Ascending aorta (tissue), 2 donors: Measurements from ENCODE around the gene PHACTR3. TPM values are rescaled to one million over a fixed set of nuclear protein-coding genes. Genes with fewer than 3 reads are reported as not detected.
"Not testable (repeated sequence)": the region's sequence is repeated elsewhere in the genome, so short reads cannot be mapped to it uniquely, and the experiment has no call there.

Experiments
- DNase-seq, 2 donors: peaks; one replicate each; pipeline ENCODE4 v3.0.0-alpha.2; 2019; ENCODE audit warnings: low spot score in 2 of 2
- H3K27ac ChIP-seq, 2 donors: fragments of 200-600 bp; sonication (generic); one replicate each; pipeline ENCODE4 v1.5.1; 2016 to 2017; ENCODE audit warnings: mild to moderate bottlenecking in 1 of 2
- H3K27me3 ChIP-seq: fragments of 200-600 bp; sonication (generic); one replicate; pipeline ENCODE4 v1.5.1; 2017
- H3K36me3 ChIP-seq, 2 donors: fragments of 200-600 bp; sonication (generic); one replicate each; pipeline ENCODE4 v1.5.1; 2016
- H3K4me1 ChIP-seq, 2 donors: fragments of 200-600 bp; sonication (generic); one replicate each; pipeline ENCODE4 v1.5.1; 2016 to 2017; ENCODE audit warnings: mild to moderate bottlenecking in 1 of 2
- H3K4me3 ChIP-seq, 2 donors: fragments of 200-600 bp; sonication (generic); one replicate each; pipeline ENCODE4 v1.5.1; 2016 to 2017; ENCODE audit warnings: mild to moderate bottlenecking in 1 of 2
- H3K9me3 ChIP-seq, 2 donors: fragments of 200-600 bp; sonication (generic); one replicate each; pipeline ENCODE4 v1.5.1; 2016
- intact Hi-C: fragments of 100-400 bp; cut with DNase I; formaldehyde crosslinking; loops from one replicate; pipeline ENCODE4 v1.15.1; 2023
- total RNA-seq: library from RNA; depleted of rRNA; stranded (reverse); fragments of >200 nt; gene quantifications from one replicate; pipeline ENCODE4 v1.1.0, GENCODE V29; 2016
- TF ChIP-seq, protein P1 (sequence below), 3 experiments: fragments of 200-600 bp in 2 of 3; fragments of 450-650 bp in 1 of 3; sonication (generic) in 2 of 3; IDR thresholded peaks; one replicate each; pipeline ENCODE4 v1.5.1; 2016 to 2019; ENCODE audit warnings: antibody characterized with exemption in 3 of 3, mild to moderate bottlenecking in 1 of 3, moderate library complexity in 1 of 3

The PHACTR3 gene
- total RNA-seq, 1 donor from 2014 or later = not detected

DNA sequence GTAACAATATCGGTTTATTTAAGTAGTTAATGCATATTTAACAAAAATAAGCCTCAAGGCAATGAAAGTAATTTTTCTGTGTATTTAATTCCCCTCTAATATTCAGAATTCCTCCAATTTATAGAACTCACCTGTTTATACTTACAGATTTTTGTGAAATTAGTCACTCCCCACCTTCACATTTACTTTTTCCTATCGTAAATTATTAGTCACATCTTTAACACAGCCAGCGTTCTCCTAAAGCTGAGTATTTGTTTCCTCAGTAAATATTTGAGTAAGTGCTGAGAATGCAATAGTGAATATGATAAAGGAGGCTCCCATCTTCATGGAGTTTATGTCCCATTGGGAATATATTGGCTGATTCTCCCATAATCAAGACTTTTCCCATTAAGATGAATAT, 241.1 kb downstream of the PHACTR3 start:
- TF ChIP-seq, protein P1, sequence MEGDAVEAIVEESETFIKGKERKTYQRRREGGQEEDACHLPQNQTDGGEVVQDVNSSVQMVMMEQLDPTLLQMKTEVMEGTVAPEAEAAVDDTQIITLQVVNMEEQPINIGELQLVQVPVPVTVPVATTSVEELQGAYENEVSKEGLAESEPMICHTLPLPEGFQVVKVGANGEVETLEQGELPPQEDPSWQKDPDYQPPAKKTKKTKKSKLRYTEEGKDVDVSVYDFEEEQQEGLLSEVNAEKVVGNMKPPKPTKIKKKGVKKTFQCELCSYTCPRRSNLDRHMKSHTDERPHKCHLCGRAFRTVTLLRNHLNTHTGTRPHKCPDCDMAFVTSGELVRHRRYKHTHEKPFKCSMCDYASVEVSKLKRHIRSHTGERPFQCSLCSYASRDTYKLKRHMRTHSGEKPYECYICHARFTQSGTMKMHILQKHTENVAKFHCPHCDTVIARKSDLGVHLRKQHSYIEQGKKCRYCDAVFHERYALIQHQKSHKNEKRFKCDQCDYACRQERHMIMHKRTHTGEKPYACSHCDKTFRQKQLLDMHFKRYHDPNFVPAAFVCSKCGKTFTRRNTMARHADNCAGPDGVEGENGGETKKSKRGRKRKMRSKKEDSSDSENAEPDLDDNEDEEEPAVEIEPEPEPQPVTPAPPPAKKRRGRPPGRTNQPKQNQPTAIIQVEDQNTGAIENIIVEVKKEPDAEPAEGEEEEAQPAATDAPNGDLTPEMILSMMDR (IDR thresholded peaks at IDR 0.05) = no peak
- no peaks in the 10 kb centered on the region for H3K4me1 ChIP-seq
- intact Hi-C loops = no loop called here
- no peak for DNase-seq
- H3K36me3 ChIP-seq = no peaks in the 10 kb centered on the region
- no peaks in the 10 kb centered on the region for H3K27me3 ChIP-seq
- no peak overlapping the region for H3K4me3 ChIP-seq
- H3K9me3 ChIP-seq = no peaks in the 10 kb centered on the region
- H3K27ac ChIP-seq = no peak overlapping the region

DNA sequence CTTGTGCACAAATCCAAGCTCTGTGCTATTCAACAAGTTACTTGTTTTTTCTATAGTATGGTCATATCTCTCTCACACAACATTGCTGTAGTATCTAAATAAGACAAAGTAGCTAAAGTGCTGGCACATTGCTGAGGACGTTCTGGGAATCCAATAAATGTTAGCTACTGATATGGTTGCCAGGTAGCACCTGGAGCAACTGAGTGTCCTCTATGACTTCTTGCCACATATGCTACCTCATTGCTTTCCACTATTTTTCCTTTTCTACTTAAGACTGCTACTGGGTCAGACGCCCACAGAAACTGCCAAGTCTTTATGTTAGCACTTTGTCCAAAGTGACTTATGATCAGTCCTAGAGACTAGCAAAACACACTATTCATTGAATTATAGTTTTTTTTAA, 243.8 kb downstream of the PHACTR3 start:
- no peak overlapping the region for H3K27ac ChIP-seq
- no peak for DNase-seq
- intact Hi-C loops = no loop called here

DNA sequence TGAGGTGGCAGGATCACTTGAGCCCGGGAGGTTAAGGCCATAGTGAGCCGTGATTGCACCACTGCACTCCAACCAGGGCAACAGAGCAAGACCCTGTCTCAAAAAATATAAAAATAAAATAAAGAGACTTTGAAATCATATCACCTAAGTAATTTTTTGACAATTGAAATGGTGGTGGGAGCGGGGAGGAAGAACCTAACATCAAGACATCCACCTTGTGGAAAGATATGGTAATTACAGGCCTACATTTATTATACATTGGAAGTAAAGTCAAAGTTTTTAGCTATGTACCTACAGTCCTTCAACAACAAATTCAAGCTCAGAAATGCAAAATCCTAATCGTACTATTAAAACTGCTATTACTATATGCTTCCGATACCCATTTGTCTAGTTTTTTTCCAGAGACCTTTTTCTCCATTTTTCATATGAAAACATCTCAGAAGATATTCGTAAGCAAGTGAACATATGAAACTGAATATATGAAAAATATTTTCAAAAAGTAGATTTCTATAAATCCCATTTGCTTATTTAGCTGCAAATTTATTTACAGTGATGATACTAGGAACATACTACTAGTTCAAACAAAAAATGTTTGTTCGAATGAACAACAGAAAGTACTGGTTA, 245.8 kb downstream of the PHACTR3 start:
- Histone ChIP-seq H3K27ac (no peak overlapping the region), H3K9me3 (no peaks in the 10 kb centered on the region), H3K4me1 (no peaks in the 10 kb centered on the region), H3K4me3 (no peak overlapping the region), H3K36me3 (no peaks in the 10 kb centered on the region), H3K27me3 (no peaks in the 10 kb centered on the region)
- TF ChIP-seq, protein P1 (IDR thresholded peaks at IDR 0.05) = peak in 2 of 3 experiments; percentile 20 to 46
- DNase-seq = no peak
- intact Hi-C loops = no loop called here

More for the DNA sequence above, 243.8 kb downstream of the PHACTR3 start:
- Histone ChIP-seq H3K27me3 (no peaks in the 10 kb centered on the region), H3K4me3 (no peak overlapping the region), H3K4me1 (no peaks in the 10 kb centered on the region), H3K36me3 (no peaks in the 10 kb centered on the region), H3K9me3 (no peaks in the 10 kb centered on the region)
- TF ChIP-seq, protein P1 (IDR thresholded peaks at IDR 0.05) = no peak

DNA sequence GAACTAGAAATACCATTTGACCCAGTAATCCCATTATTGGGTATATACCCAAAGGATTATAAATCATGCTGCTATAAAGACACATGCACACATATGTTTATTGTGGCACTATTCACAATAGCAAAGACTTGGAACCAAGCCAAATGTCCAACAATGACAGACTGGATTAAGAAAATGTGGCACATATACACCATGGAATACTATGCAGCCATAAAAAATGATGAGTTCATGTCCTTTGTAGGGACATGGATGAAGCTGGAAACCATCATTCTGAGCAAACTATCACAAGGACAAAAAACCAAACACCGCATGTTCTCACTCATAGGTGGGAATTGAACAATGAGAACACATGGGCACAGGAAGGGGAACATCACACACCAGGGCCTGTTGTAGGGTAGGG, 252.2 kb downstream of the PHACTR3 start:
- DNase-seq, H3K27ac ChIP-seq, intact Hi-C loops, H3K9me3 ChIP-seq, H3K4me3 ChIP-seq, H3K27me3 ChIP-seq, H3K36me3 ChIP-seq, H3K4me1 ChIP-seq: not testable (repeated sequence)

DNA sequence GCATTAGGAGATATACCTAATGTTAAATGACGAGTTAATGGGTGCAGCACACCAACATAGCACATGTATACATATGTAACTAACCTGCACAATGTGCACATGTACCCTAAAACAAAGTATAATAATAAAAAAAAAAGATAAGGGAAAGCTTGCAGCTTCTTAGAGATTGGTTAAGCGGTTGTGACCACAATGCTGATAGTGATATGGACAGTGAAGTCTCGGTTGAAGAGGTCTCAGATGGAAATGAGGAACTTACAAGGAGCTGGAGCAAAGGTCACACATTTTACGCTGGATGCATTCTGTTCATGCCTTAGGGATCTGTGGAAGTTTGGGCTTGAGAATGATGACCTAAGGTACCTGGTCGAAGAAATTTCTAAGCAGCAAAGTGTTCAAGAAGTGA, 252.6 kb downstream of the PHACTR3 start:
- H3K27me3 ChIP-seq, H3K4me1 ChIP-seq, H3K36me3 ChIP-seq, H3K9me3 ChIP-seq, DNase-seq, H3K27ac ChIP-seq, H3K4me3 ChIP-seq, intact Hi-C loops: not testable (repeated sequence)

DNA sequence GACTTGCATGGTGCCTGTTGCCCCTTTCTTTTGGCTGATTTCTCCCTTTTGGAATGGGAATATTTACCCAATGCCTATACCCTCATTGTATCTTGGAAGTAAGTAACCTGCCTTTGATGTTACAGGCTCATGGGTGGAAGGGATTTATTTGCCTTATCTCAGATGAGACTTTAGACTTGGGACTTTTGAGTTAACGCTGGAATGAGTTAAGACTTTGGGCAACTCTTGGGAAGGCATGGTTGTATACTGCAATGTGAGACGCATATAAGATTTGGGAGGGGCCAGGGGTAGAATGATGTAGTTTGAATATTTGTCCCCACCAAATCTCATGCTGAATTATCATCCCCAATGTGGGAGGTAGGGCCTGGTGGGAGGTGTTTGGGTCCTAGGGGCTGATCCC, 253.6 kb downstream of the PHACTR3 start:
- peaks cover 0 to 5% of the 10 kb centered on the region in 2 donors for H3K9me3 ChIP-seq
- no peaks in the 10 kb centered on the region for H3K27me3 ChIP-seq
- no peaks in the 10 kb centered on the region for H3K4me1 ChIP-seq
- no peak overlapping the region for H3K27ac ChIP-seq
- no peaks in the 10 kb centered on the region for H3K36me3 ChIP-seq
- no peak for DNase-seq
- intact Hi-C loops = no loop called here
- H3K4me3 ChIP-seq = no peak overlapping the region
- TF ChIP-seq, protein P1 (IDR thresholded peaks at IDR 0.05) = no peak

DNA sequence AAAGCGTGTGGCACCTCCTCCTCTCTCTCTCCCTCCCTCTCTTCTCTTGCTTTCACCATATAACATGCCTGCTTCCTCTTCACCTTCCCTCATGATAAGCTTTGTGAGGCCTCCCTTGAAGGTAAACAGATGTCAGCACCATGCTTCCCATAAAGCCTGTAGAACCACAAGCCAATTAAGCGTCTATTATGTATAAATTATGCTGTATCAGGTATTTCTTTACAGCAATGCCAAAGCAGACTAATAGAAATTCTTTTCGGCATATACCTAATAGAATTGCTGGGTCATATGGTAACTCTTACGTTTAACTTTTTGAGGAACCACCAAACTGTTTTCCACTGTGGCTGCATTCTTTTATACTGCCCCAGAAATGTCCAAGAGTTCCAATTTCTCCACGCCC, 254.1 kb downstream of the PHACTR3 start:
- H3K4me1 ChIP-seq = no peaks in the 10 kb centered on the region
- H3K9me3 ChIP-seq = peaks cover 0 to 5% of the 10 kb centered on the region in 2 donors
- DNase-seq = no peak
- intact Hi-C loops = no loop called here
- TF ChIP-seq, protein P1 (IDR thresholded peaks at IDR 0.05) = no peak
- no peak overlapping the region for H3K4me3 ChIP-seq
- H3K27me3 ChIP-seq = no peaks in the 10 kb centered on the region
- no peaks in the 10 kb centered on the region for H3K36me3 ChIP-seq
- H3K27ac ChIP-seq = no peak overlapping the region
